Measurements from ENCODE around the gene ELOVL2. TPM values are rescaled to one million over a fixed set of nuclear protein-coding genes. Genes with fewer than 3 reads are reported as not detected.

Gene ELOVL2
- polyA plus RNA-seq, 3 donors = not detected

GRCh38 chr6:11016452-11016851, 27.7 kb downstream of the ELOVL2 start:
- Mint-ChIP-seq H3K4me1 (no peaks in the 10 kb centered on the region), H3K27ac (no peak overlapping the region), H3K9me3 (no peaks in the 10 kb centered on the region), H3K36me3 (no peaks in the 10 kb centered on the region), H3K4me3 (no peak overlapping the region), H3K27me3 (ENCODE audit: low read depth in 3 of 3) (peaks cover 2 to 17% (median 7%) of the 10 kb centered on the region in 3 donors)
- no peak overlapping the region for H3K27ac ChIP-seq (ENCODE audit: low read depth in 1 of 2, low read length in 2 of 2)
- no peaks in the 10 kb centered on the region for H4K20me1 ChIP-seq (ENCODE audit: insufficient read depth, low read length)
- WGBS (ENCODE audit: insufficient coverage) = no CpG with 5 or more reads among the region's 1 CpG
- no peak overlapping the region for H3K9ac ChIP-seq (ENCODE audit: insufficient read depth, low read length, poor library complexity, severe bottlenecking)
- no peak overlapping the region for H3K4me2 ChIP-seq (replicated peaks; ENCODE audit: extremely low read depth, low read length, poor library complexity, severe bottlenecking)
- H3K36me3 ChIP-seq (replicated peaks in 1 of 2; ENCODE audit: control insufficient read depth in 1 of 2, insufficient read depth in 2 of 2, low read length in 2 of 2) = no peaks in the 10 kb centered on the region
- no peak overlapping the region for H3K4me3 ChIP-seq (replicated peaks in 1 of 3; ENCODE audit: low read depth in 2 of 3, low read length in 3 of 3)
- no peak overlapping the region for H2AFZ ChIP-seq (ENCODE audit: insufficient read depth, low read depth, low read length, poor library complexity, severe bottlenecking)
- no peak for TF ChIP-seq CTCF (IDR thresholded peaks at IDR 0.05)
- H3K4me1 ChIP-seq (ENCODE audit: control insufficient read depth in 1 of 2, insufficient read depth in 2 of 2, low read length in 2 of 2) = no peaks in the 10 kb centered on the region
- no peaks in the 10 kb centered on the region for H3K9me3 ChIP-seq (replicated peaks in 1 of 2; ENCODE audit: control insufficient read depth in 1 of 2, insufficient read depth in 1 of 2, low read length in 2 of 2)
- H3K27me3 ChIP-seq (ENCODE audit: control insufficient read depth in 2 of 2, insufficient read depth in 2 of 2, low read length in 2 of 2) = peaks cover 0 to 2% of the 10 kb centered on the region in 2 donors
- no peaks in the 10 kb centered on the region for H3K79me2 ChIP-seq (ENCODE audit: insufficient read depth, low read length)
- no peak for DNase-seq
- intact Hi-C loops (cut with micrococcal nuclease) = no loop called here

- Mint-ChIP-seq H3K4me1 (no peaks in the 10 kb centered on the region), H3K27me3 (ENCODE audit: low read depth in 3 of 3) (peaks cover 3 to 15% (median 9%) of the 10 kb centered on the region in 3 donors), H3K4me3 (peak overlapping the region in 1 of 2 donors; percentile 16), H3K27ac (no peak overlapping the region), H3K36me3 (no peaks in the 10 kb centered on the region), H3K9me3 (no peaks in the 10 kb centered on the region)
- Histone ChIP-seq H3K9ac (ENCODE audit: insufficient read depth, low read length, poor library complexity, severe bottlenecking) (no peak overlapping the region), H3K4me2 (replicated peaks; ENCODE audit: extremely low read depth, low read length, poor library complexity, severe bottlenecking) (no peak overlapping the region), H4K20me1 (ENCODE audit: insufficient read depth, low read length) (no peaks in the 10 kb centered on the region), H3K79me2 (ENCODE audit: insufficient read depth, low read length) (no peaks in the 10 kb centered on the region), H3K4me3 (replicated peaks in 1 of 3; ENCODE audit: low read depth in 2 of 3, low read length in 3 of 3) (no peak overlapping the region), H3K27ac (ENCODE audit: low read depth in 1 of 2, low read length in 2 of 2) (no peak overlapping the region), H3K4me1 (ENCODE audit: control insufficient read depth in 1 of 2, insufficient read depth in 2 of 2, low read length in 2 of 2) (no peaks in the 10 kb centered on the region), H2AFZ (ENCODE audit: insufficient read depth, low read depth, low read length, poor library complexity, severe bottlenecking) (no peak overlapping the region), H3K36me3 (replicated peaks in 1 of 2; ENCODE audit: control insufficient read depth in 1 of 2, insufficient read depth in 2 of 2, low read length in 2 of 2) (no peaks in the 10 kb centered on the region), H3K9me3 (replicated peaks in 1 of 2; ENCODE audit: control insufficient read depth in 1 of 2, insufficient read depth in 1 of 2, low read length in 2 of 2) (no peaks in the 10 kb centered on the region), H3K27me3 (ENCODE audit: control insufficient read depth in 2 of 2, insufficient read depth in 2 of 2, low read length in 2 of 2) (peaks cover 0 to 2% of the 10 kb centered on the region in 2 donors)
- DNase-seq = no peak
- no peak for TF ChIP-seq CTCF (IDR thresholded peaks at IDR 0.05)
- intact Hi-C loops (cut with micrococcal nuclease) = no loop called here
Measured at GRCh38 chr6:11015102-11015501, 29.0 kb downstream of the ELOVL2 start.
